ENCODE measurements around the gene VPS13D.
"Not testable (repeated sequence)": the region's sequence is repeated elsewhere in the genome, so short reads cannot be mapped to it uniquely, and the experiment has no call there.

The VPS13D gene

GRCh38 chr1:12197483-12197880 is 32.3 kb upstream of the VPS13D start:
- no peak for DNase-seq

DNA sequence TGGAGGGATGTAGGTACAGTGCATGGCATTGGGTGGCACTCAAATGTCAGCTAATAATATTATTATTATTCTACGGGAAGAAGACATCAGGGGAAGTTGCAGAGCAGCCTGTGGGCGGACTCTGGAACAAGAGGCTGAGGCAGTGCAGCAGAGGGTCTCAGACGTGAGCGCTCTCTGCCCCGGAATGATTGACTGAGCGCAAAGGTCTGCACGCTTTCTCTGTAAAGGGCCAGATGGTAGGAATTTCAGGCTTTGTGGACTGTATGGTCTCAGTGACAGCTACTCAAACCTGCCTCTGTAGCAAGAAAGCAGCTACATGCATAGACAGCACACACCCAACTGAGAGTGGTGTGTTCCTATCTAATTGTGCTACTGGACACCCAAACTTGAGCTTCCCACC is 29.6 kb upstream of the VPS13D start:
- DNase-seq: no peak

DNA sequence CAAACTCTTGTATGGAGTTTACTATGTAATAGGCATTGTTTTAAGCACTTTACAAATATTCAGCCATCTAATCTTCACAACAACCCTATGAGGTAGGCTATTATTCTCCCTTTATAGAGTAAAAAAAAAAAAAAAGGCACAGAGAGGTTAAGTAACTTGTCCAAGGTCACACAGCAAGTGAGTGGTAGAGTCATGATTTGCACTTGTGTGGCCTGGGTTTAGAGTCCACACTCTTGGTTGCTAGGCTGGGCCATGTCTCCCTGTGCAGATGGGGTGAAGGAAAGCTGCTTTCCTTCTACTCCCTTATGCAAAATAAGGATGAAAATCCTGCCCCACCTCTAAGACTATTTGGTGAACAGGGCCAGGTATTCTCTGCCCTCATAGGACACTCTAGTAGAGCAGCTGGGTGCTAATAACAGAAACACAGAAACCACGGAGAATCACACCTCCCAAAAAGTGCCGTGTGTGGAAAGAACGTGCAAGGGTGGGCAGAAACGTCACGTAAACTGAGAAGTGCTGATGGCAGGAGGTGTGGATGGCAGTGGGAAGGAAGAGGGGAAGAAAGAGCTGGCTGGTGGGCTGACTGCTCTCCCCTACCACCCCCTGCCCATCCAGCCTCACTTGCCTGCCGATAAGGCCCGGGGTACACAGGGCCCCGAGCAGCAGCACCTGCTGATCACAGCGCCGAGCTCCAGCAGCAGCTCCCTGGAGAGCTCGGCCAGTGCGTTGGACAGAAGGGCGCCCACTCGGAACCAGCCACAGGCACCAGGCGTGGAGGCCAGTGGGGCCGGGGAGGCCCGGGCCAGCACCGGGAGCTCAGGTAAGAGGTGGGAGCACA is 28.3 kb upstream of the VPS13D start:
- DNase-seq: no peak

- DNase-seq: no peak
Measured at GRCh38 chr1:12202190-12202497, 27.7 kb upstream of the VPS13D start.

GRCh38 chr1:12202577-12202976 is 27.3 kb upstream of the VPS13D start:
- DNase-seq: no peak

GRCh38 chr1:12203216-12204007 is 26.4 kb upstream of the VPS13D start:
- no peak for DNase-seq

GRCh38 chr1:12204140-12204539 is 25.7 kb upstream of the VPS13D start:
- DNase-seq: no peak

DNA sequence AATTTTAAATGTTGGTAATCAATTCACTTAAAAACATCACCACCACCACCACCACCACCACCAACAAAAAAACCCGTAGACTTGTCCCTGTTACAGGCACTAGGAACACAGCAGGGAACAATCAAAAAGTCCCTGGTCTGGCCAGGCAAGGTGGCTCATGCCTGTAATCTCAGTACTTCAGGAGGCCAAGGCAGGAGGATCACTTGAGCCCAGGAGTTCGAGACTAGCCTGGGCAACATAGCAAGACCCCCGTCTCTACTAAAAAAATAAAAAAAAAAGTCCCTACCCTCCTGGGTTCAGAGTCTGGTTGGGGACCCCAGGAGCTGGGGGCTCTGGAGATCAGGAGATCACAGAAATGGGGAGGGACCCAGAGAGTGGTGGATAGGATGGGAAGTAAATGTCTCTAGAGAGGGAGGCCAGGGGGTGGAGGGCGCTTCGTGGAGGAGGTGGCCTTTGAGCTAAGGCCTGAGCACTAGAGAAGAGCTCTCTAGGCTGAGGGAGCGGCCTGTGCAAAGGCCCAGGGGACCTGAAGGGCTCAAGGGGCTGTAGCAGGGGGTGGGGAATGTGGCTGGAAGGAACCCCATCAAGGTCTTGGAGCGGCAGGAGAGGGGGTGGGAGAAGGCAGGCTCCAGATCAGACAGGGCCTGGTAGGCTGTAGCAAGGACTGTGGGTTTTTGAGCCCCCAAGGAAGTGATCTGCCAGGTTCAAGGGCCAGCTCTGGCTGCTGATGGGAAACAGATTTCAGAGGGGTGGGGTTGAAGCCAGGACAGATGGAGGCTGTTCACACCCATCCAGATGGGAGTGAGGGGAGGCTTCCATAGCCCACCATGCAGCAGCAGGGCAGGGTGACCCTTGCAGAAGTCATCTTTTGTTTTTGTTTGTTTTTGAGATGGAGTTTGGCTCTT is 24.8 kb upstream of the VPS13D start:
- DNase-seq: no peak

DNA sequence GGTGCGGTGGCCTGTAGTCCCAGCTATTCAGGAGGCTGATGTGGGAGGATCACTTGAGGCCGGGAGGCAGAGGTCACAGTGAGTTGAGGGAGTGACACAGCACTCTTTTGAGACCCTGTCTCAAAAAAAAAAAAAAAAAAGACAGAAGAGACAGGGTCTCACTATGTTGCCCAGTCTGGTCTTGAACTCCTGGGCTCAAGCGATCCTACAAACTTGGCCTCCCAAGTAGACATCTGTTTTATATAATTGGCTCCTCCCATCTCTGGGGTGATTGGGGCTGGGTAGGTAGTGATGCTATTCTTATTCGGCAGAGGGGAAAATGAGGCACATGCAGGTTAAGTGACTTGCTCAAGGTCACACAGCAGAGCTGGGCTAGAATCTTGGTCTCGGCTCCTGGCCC is 23.6 kb upstream of the VPS13D start:
- no peak for DNase-seq

GRCh38 chr1:12206792-12207424 is 22.9 kb upstream of the VPS13D start:
- no peak for DNase-seq

DNA sequence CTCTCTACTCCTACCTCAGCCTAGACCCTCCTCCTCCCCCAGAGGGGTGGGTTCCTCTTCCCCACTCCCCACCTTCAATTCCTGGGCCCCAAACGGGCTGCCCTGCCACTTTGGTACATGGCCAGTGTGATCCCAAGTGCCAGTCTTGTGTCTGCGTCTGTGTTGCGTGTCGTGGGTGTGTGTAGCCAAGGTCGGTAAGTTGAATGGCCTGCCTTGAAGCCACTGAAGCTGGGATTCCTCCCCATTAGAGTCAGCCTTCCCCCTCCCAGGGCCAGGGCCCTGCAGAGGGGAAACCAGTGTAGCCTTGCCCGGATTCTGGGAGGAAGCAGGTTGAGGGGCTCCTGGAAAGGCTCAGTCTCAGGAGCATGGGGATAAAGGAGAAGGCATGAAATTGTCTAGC is 21.6 kb upstream of the VPS13D start:
- no peak for DNase-seq

GRCh38 chr1:12208764-12209494 is 20.9 kb upstream of the VPS13D start:
- peak; percentile 78 for DNase-seq

- no peak for DNase-seq
Measured at GRCh38 chr1:12209495-12209832, 20.4 kb upstream of the VPS13D start.

DNA sequence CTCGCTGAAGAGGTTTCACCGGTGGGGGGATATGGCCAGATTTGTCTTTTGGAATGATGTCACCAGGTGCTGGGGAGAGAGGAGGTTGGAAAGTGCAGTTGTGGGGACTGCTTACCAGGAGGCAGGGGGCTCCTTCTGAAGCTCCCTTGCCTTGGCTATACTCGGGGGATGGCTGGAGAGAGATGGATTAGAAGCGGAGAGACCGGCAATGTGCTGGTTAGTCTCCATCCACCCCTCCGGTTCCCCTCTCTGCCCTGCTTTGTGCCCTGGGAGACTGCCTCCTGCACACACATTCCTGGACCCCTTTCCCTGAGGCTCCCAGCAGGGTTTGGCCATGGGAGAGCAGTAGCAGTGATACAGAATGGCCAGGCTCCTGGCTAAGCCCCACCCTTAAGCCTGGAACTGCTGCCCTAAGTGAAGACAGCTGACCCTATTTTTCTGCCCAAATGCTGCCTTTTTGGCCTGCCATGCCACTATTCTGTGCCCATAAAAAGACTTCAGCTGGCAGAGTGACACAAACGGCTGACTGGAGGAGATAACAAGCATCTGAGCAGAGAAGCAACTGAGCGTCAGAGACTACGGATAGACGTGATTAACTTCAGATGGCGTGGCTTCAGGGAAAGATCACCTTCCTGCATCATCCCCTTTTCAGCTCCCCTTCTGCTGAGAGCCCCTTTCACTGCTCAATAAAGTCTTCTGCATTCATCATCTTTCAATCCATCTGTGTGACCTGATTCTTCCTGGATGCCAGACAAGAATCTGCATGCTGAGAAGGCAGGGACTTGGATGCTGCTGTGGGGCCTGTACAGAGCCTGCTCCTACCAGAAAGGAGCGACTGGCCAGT is 14.5 kb upstream of the VPS13D start:
- no peak for DNase-seq

GRCh38 chr1:12219800-12220199 is 10.0 kb upstream of the VPS13D start:
- DNase-seq: no peak

- no peak for DNase-seq
Measured at GRCh38 chr1:12220890-12221289, 8.9 kb upstream of the VPS13D start.

DNA sequence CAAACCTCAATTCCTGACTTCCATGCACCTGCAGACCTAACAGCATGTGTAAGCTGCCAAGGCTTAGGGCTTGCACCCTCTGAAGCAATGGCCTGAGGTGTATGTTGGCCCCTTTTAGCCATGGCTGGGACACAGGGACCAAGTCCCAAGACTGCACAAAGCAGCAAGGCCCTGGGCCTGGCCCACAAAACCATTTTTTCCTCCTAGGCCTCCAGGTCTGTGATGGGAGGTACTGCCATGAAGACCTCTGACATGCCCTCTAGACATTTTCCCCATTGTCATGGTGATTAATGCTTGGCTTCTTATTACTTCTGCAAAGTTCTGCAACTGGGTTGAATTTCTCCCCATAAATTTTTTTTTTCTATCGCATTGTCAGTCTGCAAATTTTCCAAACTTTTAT is 7.1 kb upstream of the VPS13D start:
- DNase-seq: not testable (repeated sequence)

- DNase-seq: not testable (repeated sequence)
Measured at GRCh38 chr1:12224092-12224491, 5.7 kb upstream of the VPS13D start.

DNA sequence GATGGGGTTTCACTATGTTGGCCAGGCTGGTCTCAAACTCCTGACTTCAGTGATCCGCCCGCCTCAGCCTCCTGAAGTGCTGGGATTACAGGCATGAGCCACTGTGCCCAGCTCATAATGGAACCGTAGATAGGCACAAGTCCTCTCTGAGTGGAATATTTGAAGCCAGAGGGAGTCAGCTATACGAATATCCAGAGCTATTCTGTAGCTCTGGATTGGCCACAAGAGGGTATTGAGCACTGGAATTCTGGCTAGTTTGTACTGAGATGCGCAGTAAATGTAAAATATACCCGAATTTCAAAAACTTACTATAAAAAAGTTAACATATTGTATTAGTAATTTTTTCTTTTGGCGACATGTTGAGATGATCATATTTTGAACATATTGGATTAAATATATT is 851 bp upstream of the VPS13D start:
- no peak for DNase-seq

DNA sequence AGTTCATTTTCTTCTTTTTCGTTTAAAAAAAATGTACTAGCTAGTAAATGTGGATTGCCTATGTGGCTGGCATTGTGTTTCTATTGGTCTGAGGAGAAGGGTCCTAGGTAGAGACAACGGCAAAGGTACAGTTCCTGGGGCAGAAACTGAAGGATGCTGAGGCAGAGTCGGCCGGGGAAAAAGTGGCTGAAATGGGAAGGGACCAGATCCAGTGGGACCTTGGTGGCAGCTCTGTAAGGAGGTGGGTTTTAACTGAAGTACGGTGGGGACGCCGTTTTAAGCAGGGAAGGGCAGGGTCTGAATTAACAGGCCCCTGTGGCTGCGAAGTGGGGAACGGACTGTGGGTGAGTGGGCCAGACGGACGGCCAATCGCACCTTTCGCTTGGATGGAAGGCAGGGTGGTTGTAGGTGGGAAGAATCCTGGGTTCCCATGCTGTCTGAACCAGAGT is 420 bp upstream of the VPS13D start:
- DNase-seq: no peak

Data from EL (cell line).